Measurements from ENCODE around the gene ESRP2. TPM values are rescaled to one million over a fixed set of nuclear protein-coding genes. Genes with fewer than 3 reads are reported as not detected.

Gene ESRP2
- total RNA-seq, 2 donors from 2014 or later = 55.0 to 56.0 TPM

- Histone ChIP-seq H3K4me1 (peaks cover 21% of the 10 kb centered on the region), H3K27ac (peak overlapping the region in 3 of 4 donors; percentile 18 to 39 (median 32)), H3K4me3 (no peak overlapping the region), H3K36me3 (replicated peaks in 1 of 2; ENCODE audit: insufficient read depth in 1 of 2, low read depth in 2 of 2) (no peaks in the 10 kb centered on the region), H3K9me3 (no peaks in the 10 kb centered on the region), H3K27me3 (no peaks in the 10 kb centered on the region)
- TF ChIP-seq POLR2A (IDR thresholded peaks at IDR 0.05) = no peak
- TF ChIP-seq CTCF (IDR thresholded peaks at IDR 0.05) = no peak
- DNase-seq (peak; percentile 32 to 62 (median 50)), ATAC-seq (peak; percentile 17)
- intact Hi-C loops (cut with DNase I) = no loop called here
- WGBS, 2 donors = 27 to 54% methylated on average over 4 of the region's 4 CpGs
Observed at GRCh38 chr16:68272507-68273209, 36.7 kb upstream of the ESRP2 start.

- Histone ChIP-seq H3K4me3 (no peak overlapping the region), H3K9me3 (no peaks in the 10 kb centered on the region), H3K36me3 (replicated peaks in 1 of 2; ENCODE audit: insufficient read depth in 1 of 2, low read depth in 2 of 2) (no peaks in the 10 kb centered on the region), H3K27ac (no peak overlapping the region), H3K27me3 (no peaks in the 10 kb centered on the region), H3K4me1 (peaks cover 26% of the 10 kb centered on the region)
- TF ChIP-seq CTCF (IDR thresholded peaks at IDR 0.05) = no peak
- no peak for TF ChIP-seq POLR2A (IDR thresholded peaks at IDR 0.05)
- intact Hi-C loops (cut with DNase I) = no loop called here
- no peak for ATAC-seq
- no peak for DNase-seq
- 0 to 14% methylated on average over 1 of the region's 1 CpG for WGBS, 2 donors
Observed at GRCh38 chr16:68270353-68270752, 34.4 kb upstream of the ESRP2 start.

- no peak for DNase-seq
- intact Hi-C loops (cut with DNase I) = no loop called here
- TF ChIP-seq CTCF (IDR thresholded peaks at IDR 0.05) (no peak), POLR2A (IDR thresholded peaks at IDR 0.05) (no peak)
- no peak overlapping the region for H3K27ac ChIP-seq
- H3K4me3 ChIP-seq = no peak overlapping the region
- no peak for ATAC-seq
- H3K27me3 ChIP-seq = no peaks in the 10 kb centered on the region
- WGBS, 2 donors = 94 to 96% methylated on average over 3 to 4 of the region's 4 CpGs
- H3K4me1 ChIP-seq = peaks cover 30% of the 10 kb centered on the region
- no peaks in the 10 kb centered on the region for H3K36me3 ChIP-seq (replicated peaks in 1 of 2; ENCODE audit: insufficient read depth in 1 of 2, low read depth in 2 of 2)
- no peaks in the 10 kb centered on the region for H3K9me3 ChIP-seq
Observed at GRCh38 chr16:68269793-68270192, 33.9 kb upstream of the ESRP2 start.

- Histone ChIP-seq H3K27me3 (no peaks in the 10 kb centered on the region), H3K4me3 (no peak overlapping the region), H3K9me3 (no peaks in the 10 kb centered on the region), H3K4me1 (peaks cover 35% of the 10 kb centered on the region), H3K36me3 (replicated peaks in 1 of 2; ENCODE audit: insufficient read depth in 1 of 2, low read depth in 2 of 2) (no peaks in the 10 kb centered on the region), H3K27ac (no peak overlapping the region)
- 68 to 77% methylated on average over 6 of the region's 6 CpGs for WGBS, 2 donors
- TF ChIP-seq CTCF (IDR thresholded peaks at IDR 0.05) (no peak), POLR2A (IDR thresholded peaks at IDR 0.05) (no peak)
- DNase-seq (no peak), ATAC-seq (no peak)
- intact Hi-C loops (cut with DNase I) = no loop called here
Observed at GRCh38 chr16:68267612-68268405, 31.9 kb upstream of the ESRP2 start.
